T-helper 1 cell treated with Interleukin-12 subunit alpha and Interleukin-12 subunit beta and Interleukin-4 antibody, amounts not matched to agents 30 μg/mL and 1 μg/mL, for 36 hours (primary cell): ENCODE results near the gene PTF1A.

Source experiments
- H3K27ac Mint-ChIP-seq: one replicate; pipeline ENCODE4 v1.8.0; 2021; ENCODE audit warnings: mild to moderate bottlenecking, mixed read lengths
- H3K27me3 Mint-ChIP-seq: one replicate; pipeline ENCODE4 v1.8.0; 2021; ENCODE audit warnings: low read depth, mixed read lengths
- H3K36me3 Mint-ChIP-seq: one replicate; pipeline ENCODE4 v1.8.0; 2021; ENCODE audit warnings: low read depth, mixed read lengths
- H3K4me1 Mint-ChIP-seq: one replicate; pipeline ENCODE4 v1.8.0; 2021; ENCODE audit warnings: low read depth, mixed read lengths
- H3K4me3 Mint-ChIP-seq: one replicate; pipeline ENCODE4 v1.8.0; 2021; ENCODE audit warnings: mild to moderate bottlenecking, moderate library complexity, mixed read lengths
- H3K9me3 Mint-ChIP-seq: one replicate; pipeline ENCODE4 v1.8.0; 2021; ENCODE audit warnings: mixed read lengths

PTF1A gene

DNA sequence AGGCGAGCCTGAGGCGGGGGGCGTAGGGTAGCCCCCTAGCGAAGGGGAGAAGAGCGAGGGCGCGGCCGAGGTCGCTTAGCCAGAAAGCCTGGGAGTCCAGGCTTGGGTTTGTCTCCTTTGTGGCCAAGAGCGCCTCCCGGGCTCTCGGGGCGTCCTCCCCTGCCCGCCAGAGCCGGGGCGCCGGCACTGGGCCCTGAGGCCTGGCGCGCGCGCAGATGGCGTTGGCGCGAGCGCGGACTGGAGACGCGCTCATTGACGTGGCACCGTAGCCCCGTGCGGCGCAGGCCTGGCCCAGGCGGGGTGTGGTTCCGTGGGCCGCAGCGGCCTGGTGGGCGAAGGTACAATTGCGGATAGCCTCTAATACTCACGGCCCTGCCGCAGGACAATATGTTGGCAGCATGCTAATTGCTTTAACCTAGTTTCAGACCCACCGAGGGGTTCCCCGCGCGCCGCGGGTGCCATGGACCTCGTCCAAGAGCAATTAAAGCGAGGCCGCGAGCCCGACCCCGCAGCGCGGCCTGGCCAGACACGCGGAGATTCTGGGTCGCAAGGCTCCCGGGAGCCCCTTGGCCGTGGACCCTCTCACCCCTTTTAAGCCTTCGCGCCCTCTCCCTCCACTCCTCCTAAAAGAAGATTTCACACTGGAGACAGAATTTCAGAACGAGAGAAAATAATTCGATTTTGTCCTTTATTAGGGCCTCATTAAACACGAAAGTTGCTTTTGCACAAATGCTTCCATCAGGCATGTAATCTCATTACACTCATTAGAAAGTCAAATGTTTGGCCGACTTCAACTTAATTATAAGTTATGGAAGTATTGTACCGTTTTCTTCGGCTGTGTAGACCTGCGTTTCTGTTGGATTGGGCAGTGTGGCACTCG is 3.1 kb downstream of the PTF1A start:
- Mint-ChIP-seq H3K36me3 (peaks cover 1% of the 10 kb centered on the region), H3K27ac (no peak overlapping the region), H3K4me3 (no peak overlapping the region), H3K27me3 (peaks cover 73% of the 10 kb centered on the region), H3K9me3 (no peaks in the 10 kb centered on the region), H3K4me1 (no peaks in the 10 kb centered on the region)

DNA sequence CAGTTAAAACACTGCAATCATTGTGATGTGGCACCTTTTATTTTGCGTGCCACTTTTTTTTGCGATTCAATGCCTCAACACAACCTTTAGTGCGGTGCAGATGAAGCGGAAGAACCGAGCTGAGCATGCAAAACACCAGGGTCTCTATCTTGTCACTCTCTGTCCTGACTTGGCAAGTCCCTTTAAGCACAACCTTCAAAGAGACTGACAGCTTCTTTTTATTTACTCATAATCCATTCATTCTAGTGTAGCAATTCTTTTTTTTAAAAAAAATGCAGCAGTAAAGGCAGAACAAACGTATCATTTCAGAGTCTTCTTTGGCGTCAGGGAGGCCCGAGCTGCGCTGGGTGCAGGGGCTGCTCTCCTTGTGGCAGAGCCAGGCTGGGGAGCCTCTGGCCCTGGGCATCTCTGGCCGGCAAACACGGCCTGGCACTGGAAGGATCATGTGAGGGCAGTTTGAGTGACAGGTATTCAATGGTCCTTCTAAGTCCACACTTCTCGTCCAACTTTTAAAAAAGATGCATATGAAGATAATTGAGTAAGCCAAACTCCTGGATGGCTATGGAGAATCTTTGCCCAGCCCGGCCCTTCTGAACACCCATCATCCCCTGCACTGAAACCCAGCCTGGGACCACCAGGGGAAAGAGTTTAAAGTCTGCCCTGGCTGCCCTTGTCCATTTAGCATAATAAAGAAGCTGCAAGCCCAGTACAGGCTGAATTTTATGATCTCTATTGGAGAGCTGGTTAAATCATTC is 3.9 kb downstream of the PTF1A start:
- Mint-ChIP-seq H3K9me3 (no peaks in the 10 kb centered on the region), H3K4me3 (no peak overlapping the region), H3K36me3 (peaks cover 1% of the 10 kb centered on the region), H3K4me1 (no peaks in the 10 kb centered on the region), H3K27ac (no peak overlapping the region), H3K27me3 (peaks cover 73% of the 10 kb centered on the region)

- peaks cover 79% of the 10 kb centered on the region for H3K27me3 Mint-ChIP-seq
- H3K36me3 Mint-ChIP-seq = peaks cover 1% of the 10 kb centered on the region
- no peak overlapping the region for H3K4me3 Mint-ChIP-seq
- H3K9me3 Mint-ChIP-seq = no peaks in the 10 kb centered on the region
- no peak overlapping the region for H3K27ac Mint-ChIP-seq
- no peaks in the 10 kb centered on the region for H3K4me1 Mint-ChIP-seq
These were observed 4.8 kb downstream of the PTF1A start for GRCh38 chr10:23196915-23197314.

- Mint-ChIP-seq H3K9me3 (no peaks in the 10 kb centered on the region), H3K36me3 (peaks cover 1% of the 10 kb centered on the region), H3K27me3 (peaks cover 82% of the 10 kb centered on the region), H3K27ac (no peak overlapping the region), H3K4me1 (no peaks in the 10 kb centered on the region), H3K4me3 (no peak overlapping the region)
These were observed 5.3 kb downstream of the PTF1A start for GRCh38 chr10:23197416-23197861.

- Mint-ChIP-seq H3K36me3 (peaks cover under 1% of the 10 kb centered on the region), H3K9me3 (no peaks in the 10 kb centered on the region), H3K4me3 (no peak overlapping the region), H3K4me1 (no peaks in the 10 kb centered on the region), H3K27ac (no peak overlapping the region), H3K27me3 (peaks cover 86% of the 10 kb centered on the region)
These were observed 6.5 kb downstream of the PTF1A start for GRCh38 chr10:23198610-23198939.

DNA sequence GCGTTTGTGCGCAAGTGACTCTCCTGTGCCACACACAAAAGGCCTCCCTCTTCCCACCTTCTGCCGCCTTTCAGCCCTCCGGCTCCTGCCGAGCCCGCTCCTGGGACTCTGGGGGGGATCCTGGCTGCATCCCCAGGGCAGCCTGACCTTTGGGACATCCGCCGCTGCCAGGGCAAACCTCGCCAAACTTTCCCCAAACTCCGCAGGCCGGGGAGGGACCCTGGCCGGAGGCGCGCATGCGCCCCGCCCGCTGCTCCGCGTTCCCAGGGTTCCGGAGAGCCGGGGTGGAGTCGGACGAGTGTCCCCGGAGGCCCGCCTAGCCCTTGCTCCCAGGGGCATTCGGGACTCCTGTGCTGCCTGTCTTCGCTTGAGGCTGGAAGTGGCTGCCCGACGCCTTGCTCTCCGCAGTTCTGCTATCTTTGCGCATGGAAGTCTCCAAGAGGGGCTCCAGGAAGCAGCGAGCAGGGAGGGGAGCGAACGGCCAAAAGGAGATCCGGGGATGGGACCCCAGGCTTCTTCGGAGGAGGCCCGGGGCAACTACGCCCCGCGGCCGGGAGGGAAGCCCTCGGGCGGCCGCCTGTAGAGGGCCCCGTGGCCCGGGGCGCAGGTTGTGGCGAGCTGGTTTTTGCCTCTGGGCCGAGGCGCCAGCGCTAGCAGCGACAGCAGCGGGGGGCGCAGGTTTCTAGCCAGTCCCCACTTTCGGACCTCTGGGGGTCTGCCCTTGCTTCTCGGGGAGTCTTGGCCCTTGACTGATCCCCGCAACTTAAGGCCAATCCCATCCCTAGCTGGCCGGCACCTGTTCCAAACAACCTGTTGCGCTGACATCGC is 7.0 kb downstream of the PTF1A start:
- Mint-ChIP-seq H3K36me3 (no peaks in the 10 kb centered on the region), H3K4me1 (no peaks in the 10 kb centered on the region), H3K4me3 (no peak overlapping the region), H3K27me3 (peaks cover 86% of the 10 kb centered on the region), H3K9me3 (no peaks in the 10 kb centered on the region), H3K27ac (no peak overlapping the region)

DNA sequence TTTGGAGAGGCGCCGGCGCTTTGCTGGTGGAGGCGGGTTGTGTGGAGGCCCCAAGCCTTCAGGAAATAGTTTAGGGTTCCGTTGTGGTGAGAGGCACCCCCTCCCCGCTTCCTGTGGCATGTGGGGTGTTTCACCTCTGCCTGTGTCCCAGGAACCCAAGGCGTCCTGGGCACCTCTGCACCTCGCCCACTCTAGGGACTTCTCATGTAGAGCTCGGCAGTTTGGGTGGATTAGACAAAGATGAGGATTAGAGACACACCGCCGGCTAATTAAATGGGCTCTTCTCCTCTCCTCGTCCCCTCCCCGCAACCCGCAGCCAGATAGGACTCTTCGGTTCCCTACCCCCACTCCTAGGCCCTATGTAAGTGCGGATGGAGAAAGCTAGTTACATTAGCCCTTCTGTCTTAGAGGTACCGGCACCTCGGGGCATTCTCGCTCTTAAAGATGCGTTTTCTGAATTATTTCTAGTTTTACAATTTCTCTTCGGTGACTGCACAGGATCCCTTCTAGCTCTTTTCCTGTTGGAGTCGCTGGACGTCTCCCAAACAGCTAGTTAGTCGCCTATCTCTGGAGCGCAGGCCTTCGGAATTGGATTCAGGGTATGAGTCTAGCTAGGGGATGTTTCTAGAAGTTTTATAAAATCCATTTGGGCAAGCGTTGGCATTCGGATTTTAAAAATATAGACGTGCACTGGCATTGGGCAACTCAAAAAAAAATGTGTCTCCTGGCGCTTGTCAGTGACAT is 7.8 kb downstream of the PTF1A start:
- H3K27me3 Mint-ChIP-seq = peaks cover 88% of the 10 kb centered on the region
- no peak overlapping the region for H3K4me3 Mint-ChIP-seq
- no peaks in the 10 kb centered on the region for H3K4me1 Mint-ChIP-seq
- H3K9me3 Mint-ChIP-seq = no peaks in the 10 kb centered on the region
- H3K27ac Mint-ChIP-seq = no peak overlapping the region
- H3K36me3 Mint-ChIP-seq = no peaks in the 10 kb centered on the region

- H3K4me1 Mint-ChIP-seq = no peaks in the 10 kb centered on the region
- H3K27ac Mint-ChIP-seq = no peak overlapping the region
- H3K27me3 Mint-ChIP-seq = peaks cover 90% of the 10 kb centered on the region
- H3K4me3 Mint-ChIP-seq = no peak overlapping the region
- H3K36me3 Mint-ChIP-seq = no peaks in the 10 kb centered on the region
- H3K9me3 Mint-ChIP-seq = no peaks in the 10 kb centered on the region
These were observed 8.5 kb downstream of the PTF1A start for GRCh38 chr10:23200586-23200985.

- no peak overlapping the region for H3K27ac Mint-ChIP-seq
These were observed 9.0 kb downstream of the PTF1A start for GRCh38 chr10:23200997-23201652.

DNA sequence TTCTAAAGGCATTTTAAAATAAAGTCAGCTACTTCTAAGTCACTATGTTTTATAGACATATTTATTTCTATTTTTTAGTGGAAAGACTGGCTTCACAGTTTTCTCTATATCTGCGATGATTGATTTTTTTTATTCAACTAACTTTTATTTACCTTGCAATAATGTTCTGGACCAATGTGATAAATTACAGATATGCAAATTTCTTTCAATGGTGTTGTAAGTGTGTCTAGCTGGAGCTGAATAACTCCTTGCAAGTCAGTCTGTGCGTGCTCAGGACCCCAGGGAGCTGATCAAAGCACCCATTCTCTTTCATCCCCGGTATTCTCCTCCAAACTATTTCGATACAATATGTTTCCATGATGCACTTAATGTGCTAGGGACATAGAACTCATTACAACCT is 9.7 kb downstream of the PTF1A start:
- Mint-ChIP-seq H3K36me3 (no peaks in the 10 kb centered on the region), H3K27me3 (peaks cover 81% of the 10 kb centered on the region), H3K4me1 (no peaks in the 10 kb centered on the region), H3K9me3 (no peaks in the 10 kb centered on the region), H3K27ac (no peak overlapping the region), H3K4me3 (no peak overlapping the region)

More at GRCh38 chr10:23200997-23201652, 9.0 kb downstream of the PTF1A start:
- no peaks in the 10 kb centered on the region for H3K36me3 Mint-ChIP-seq
- no peaks in the 10 kb centered on the region for H3K4me1 Mint-ChIP-seq
- H3K27me3 Mint-ChIP-seq = peaks cover 88% of the 10 kb centered on the region
- H3K9me3 Mint-ChIP-seq = no peaks in the 10 kb centered on the region
- H3K4me3 Mint-ChIP-seq = no peak overlapping the region

- Mint-ChIP-seq H3K4me3 (no peak overlapping the region), H3K27me3 (peaks cover 73% of the 10 kb centered on the region), H3K9me3 (no peaks in the 10 kb centered on the region), H3K4me1 (no peaks in the 10 kb centered on the region), H3K36me3 (no peaks in the 10 kb centered on the region), H3K27ac (no peak overlapping the region)
These were observed 10.7 kb downstream of the PTF1A start for GRCh38 chr10:23202779-23203178.

DNA sequence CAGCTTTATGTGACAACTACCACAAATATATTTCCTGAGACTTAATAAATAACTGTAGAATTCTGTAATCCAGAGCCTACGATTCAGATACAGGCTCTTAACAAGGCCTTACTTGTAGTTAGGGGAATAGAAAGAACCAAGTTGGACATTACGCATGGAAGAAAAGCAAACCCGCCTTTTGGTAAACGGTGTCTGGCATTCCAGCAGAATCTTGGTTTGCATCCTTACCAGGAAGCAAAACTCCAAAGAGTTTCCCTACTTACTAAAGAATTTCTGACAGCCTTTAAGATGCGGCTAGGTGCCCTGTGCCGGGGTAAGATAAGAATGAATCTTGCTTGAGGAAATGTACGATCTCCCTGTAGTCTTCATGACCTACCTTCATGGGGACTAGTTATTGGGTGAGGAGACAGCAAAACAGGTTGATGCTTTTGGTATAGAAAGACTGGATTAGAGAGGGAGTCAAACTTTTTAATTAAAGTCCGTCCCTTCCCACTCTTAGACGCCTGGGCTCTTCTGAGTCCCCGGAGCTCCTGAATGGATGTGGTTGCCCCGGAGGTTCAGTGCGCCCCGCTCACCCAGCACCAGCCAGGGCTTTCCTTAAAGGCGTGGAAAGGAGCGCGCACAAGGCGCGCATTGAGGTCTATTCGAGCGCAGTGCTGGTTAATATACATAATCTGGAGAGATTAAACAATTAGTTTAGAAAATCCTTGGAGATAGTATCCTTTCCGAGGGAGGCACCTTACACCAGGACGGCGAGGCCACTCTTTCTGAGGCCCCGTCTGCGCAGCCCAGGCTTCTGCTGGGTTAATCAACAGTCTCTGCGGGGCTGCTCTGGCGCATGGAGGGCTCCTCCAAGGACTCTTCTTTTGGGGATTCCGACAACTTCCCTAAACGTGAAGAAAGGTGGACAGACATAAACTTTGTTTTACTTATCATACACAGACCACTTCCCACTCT is 11.5 kb downstream of the PTF1A start:
- H3K36me3 Mint-ChIP-seq = no peaks in the 10 kb centered on the region
- no peaks in the 10 kb centered on the region for H3K4me1 Mint-ChIP-seq
- no peaks in the 10 kb centered on the region for H3K9me3 Mint-ChIP-seq
- H3K27ac Mint-ChIP-seq = no peak overlapping the region
- no peak overlapping the region for H3K4me3 Mint-ChIP-seq
- H3K27me3 Mint-ChIP-seq = peaks cover 64% of the 10 kb centered on the region

DNA sequence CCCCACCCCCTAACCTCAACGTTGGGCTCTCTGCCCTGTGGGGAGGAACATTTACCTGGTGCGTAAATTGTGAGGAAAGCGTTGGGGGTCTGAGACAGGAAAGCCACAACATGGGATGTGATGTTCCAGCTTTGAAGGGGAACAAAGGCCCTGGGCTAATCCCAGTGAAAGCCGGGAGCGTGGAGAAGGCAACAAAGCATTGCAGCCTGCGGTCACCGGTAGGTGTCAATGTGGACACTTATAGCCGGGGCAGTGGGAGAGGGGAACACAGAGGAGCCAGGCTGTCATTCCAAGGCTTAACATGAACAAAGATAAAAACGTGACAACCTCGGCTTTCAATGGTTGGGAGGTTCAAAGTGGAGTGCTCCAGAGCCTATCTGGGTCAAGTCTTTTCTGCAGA is 12.7 kb downstream of the PTF1A start:
- Mint-ChIP-seq H3K36me3 (no peaks in the 10 kb centered on the region), H3K27me3 (peaks cover 64% of the 10 kb centered on the region), H3K27ac (no peak overlapping the region), H3K4me3 (no peak overlapping the region), H3K9me3 (no peaks in the 10 kb centered on the region), H3K4me1 (no peaks in the 10 kb centered on the region)
